WI38 (cell line): Measurements from ENCODE around the gene PPFIA3.
"Not testable (repeated sequence)": the region's sequence is repeated elsewhere in the genome, so short reads cannot be mapped to it uniquely, and the experiment has no call there.

Experiments used
- H3K4me3 ChIP-seq: 2 replicates; pipeline ENCODE4 v1.5.1; 2011; ENCODE audit warnings: low read depth, mild to moderate bottlenecking, control low read depth, low read length
- CTCF ChIP-seq: IDR thresholded peaks from 2 replicates; pipeline ENCODE4 v1.5.1; 2012; ENCODE audit warnings: low read depth, mild to moderate bottlenecking, control low read depth, low read length

PPFIA3 gene

GRCh38 chr19:49118565-49119410 lies 556 bp upstream of the PPFIA3 start, which contains the start of gene C19orf73:
C19orf73 (minus strand) TSS chr19:49119143; CDS start chr19:49119022, 121 bp downstream.
- TF ChIP-seq CTCF: no peak
- peak within 1 kb of the TSS; percentile 66 for H3K4me3 ChIP-seq

- no peak overlapping the region for H3K4me3 ChIP-seq
- TF ChIP-seq CTCF: no peak
Measured at GRCh38 chr19:49120325-49120683, 960 bp downstream of the PPFIA3 start.

GRCh38 chr19:49120868-49121267 lies 1.5 kb downstream of the PPFIA3 start:
- no peak for TF ChIP-seq CTCF
- no peak overlapping the region for H3K4me3 ChIP-seq

- H3K4me3 ChIP-seq: not testable (repeated sequence)
Measured at GRCh38 chr19:49121841-49122240, 2.5 kb downstream of the PPFIA3 start.

- H3K4me3 ChIP-seq: not testable (repeated sequence)
Measured at GRCh38 chr19:49123285-49123684, 3.9 kb downstream of the PPFIA3 start.

GRCh38 chr19:49125025-49125731 lies 5.8 kb downstream of the PPFIA3 start:
- TF ChIP-seq CTCF: no peak
- no peak overlapping the region for H3K4me3 ChIP-seq

GRCh38 chr19:49126575-49126974 lies 7.2 kb downstream of the PPFIA3 start:
- no peak overlapping the region for H3K4me3 ChIP-seq
- no peak for TF ChIP-seq CTCF

- not testable (repeated sequence) for H3K4me3 ChIP-seq
Measured at GRCh38 chr19:49127225-49127624, 7.9 kb downstream of the PPFIA3 start.
